PC-3 (cell line): ENCODE measurements around the gene DOC2A. TPM values are rescaled to one million over a fixed set of nuclear protein-coding genes. Genes with fewer than 3 reads are reported as not detected.
A peak's percentile ranks its signal among the peaks of the same experiment; 100 is the strongest.

ENCODE experiments used
- ATAC-seq: fragments of 200-7000 bp; cut with Tn5 transposase; 2 replicates; pipeline ENCODE4 v1.9.1; 2020; ENCODE audit warnings: mild to moderate bottlenecking, moderate library complexity
- BruUV-seq: library from RNA; stranded (reverse); fragments of 400-500 nt; replicated peaks from 2 replicates; lab custom pipeline; 2021; lab: Mats Ljungman, UMichigan
- CTCF ChIA-PET: fragments of 300-600 bp; sonication (Branson Sonifier 250); formaldehyde crosslinking; loops from one replicate; lab custom pipeline; 2022; ENCODE audit warnings: antibody characterized with exemption; lab: Charles Lee
- POLR2A ChIA-PET: fragments of 300-600 bp; sonication (Branson Sonifier 250); formaldehyde crosslinking; loops from one replicate; lab custom pipeline; 2022; ENCODE audit warnings: antibody characterized with exemption; ENCODE audit not compliant: unreplicated experiment; lab: Charles Lee
- DNase-seq: peaks from one replicate; pipeline ENCODE4 v3.0.0-alpha.2; 2015
- H2AFZ ChIP-seq: fragments of 300-600 bp; sonication (generic); 2 replicates; pipeline ENCODE4 v1.6.0; 2016; ENCODE audit warnings: antibody characterized with exemption, low read length
- H3F3A ChIP-seq: fragments of 300-600 bp; sonication (generic); one replicate; pipeline ENCODE4 v1.6.0; 2017; ENCODE audit warnings: antibody characterized with exemption, low read length, control low read depth, mild to moderate bottlenecking; ENCODE audit not compliant: unreplicated experiment
- H3K27ac ChIP-seq: fragments of 300-600 bp; sonication (generic); 2 replicates; pipeline ENCODE4 v1.5.1; 2016; ENCODE audit warnings: mild to moderate bottlenecking, low read length
- H3K27me3 ChIP-seq: fragments of 300-600 bp; sonication (generic); 2 replicates; pipeline ENCODE4 v1.6.1; 2016; ENCODE audit warnings: low read length, mixed read lengths
- H3K36me3 ChIP-seq: fragments of 300-600 bp; sonication (generic); 2 replicates; pipeline ENCODE4 v1.6.1; 2016; ENCODE audit warnings: low read depth, mixed run types, low read length, mixed read lengths
- H3K4me1 ChIP-seq: fragments of 300-600 bp; sonication (generic); 2 replicates; pipeline ENCODE4 v1.5.1; 2016; ENCODE audit warnings: low read length; ENCODE audit not compliant: insufficient read depth
- H3K4me2 ChIP-seq: fragments of 300-600 bp; sonication (generic); 2 replicates; pipeline ENCODE4 v1.6.0; 2016; ENCODE audit warnings: low read length
- H3K4me3 ChIP-seq: fragments of 300-600 bp; sonication (generic); 2 replicates; pipeline ENCODE4 v1.5.1; 2016; ENCODE audit warnings: mild to moderate bottlenecking, low read length, mixed read lengths
- H3K79me2 ChIP-seq: fragments of 300-600 bp; sonication (generic); 2 replicates; pipeline ENCODE4 v1.6.1; 2017; ENCODE audit warnings: low read length, mixed read lengths
- H3K9ac ChIP-seq: fragments of 300-600 bp; sonication (generic); 2 replicates; pipeline ENCODE4 v1.6.0; 2016; ENCODE audit warnings: mild to moderate bottlenecking, low read length
- H3K9me2 ChIP-seq: fragments of 300-600 bp; sonication (generic); replicated peaks from 2 replicates; pipeline ENCODE4 v1.6.1; 2016; ENCODE audit warnings: mixed run types, low read length, mixed read lengths
- H3K9me3 ChIP-seq: fragments of 300-600 bp; sonication (generic); 2 replicates; pipeline ENCODE4 v1.6.1; 2016; ENCODE audit warnings: low read length, mixed read lengths
- H4K20me1 ChIP-seq: fragments of 300-600 bp; sonication (generic); 2 replicates; pipeline ENCODE4 v1.6.1; 2016; ENCODE audit warnings: low read length, mixed read lengths
- EZH2 ChIP-seq: fragments of 300-600 bp; sonication (generic); IDR thresholded peaks from one replicate; pipeline ENCODE4 v1.6.1; 2017; ENCODE audit warnings: antibody characterized with exemption, mild to moderate bottlenecking, low read length; ENCODE audit not compliant: unreplicated experiment
- EZH2phosphoT487 ChIP-seq: fragments of 300-600 bp; sonication (generic); IDR thresholded peaks from 2 replicates; pipeline ENCODE4 v1.6.1; 2018; ENCODE audit warnings: mild to moderate bottlenecking, antibody characterized with exemption, low read length, borderline replicate concordance
- intact Hi-C: fragments of 100-400 bp; cut with micrococcal nuclease; formaldehyde crosslinking; loops from 2 replicates; pipeline ENCODE4 v1.9.0; 2023
- total RNA-seq: library from RNA; depleted of rRNA; stranded (reverse); fragments of >200 nt; gene quantifications from 2 replicates; pipeline ENCODE4 v1.2.3, GENCODE V29; 2014
- TF ChIP-seq, protein P1 (sequence below): fragments of 300-600 bp; sonication (generic); conservative IDR thresholded peaks from 2 replicates; pipeline ENCODE4 v1.5.1; 2017; ENCODE audit warnings: antibody characterized with exemption, low read depth, mild to moderate bottlenecking, low read length

Gene DOC2A
- total RNA-seq, 1 experiment from 2014 or later, result 4.6 TPM

- no peak for ATAC-seq
- intact Hi-C loops, result no loop called here
- H3K9ac ChIP-seq, result no peak overlapping the region
- H3K36me3 ChIP-seq, result no peaks in the 10 kb centered on the region
- H3K4me3 ChIP-seq, result no peak overlapping the region
- no peaks in the 10 kb centered on the region for H3K27me3 ChIP-seq
- no peak overlapping the region for H2AFZ ChIP-seq
- no peak overlapping the region for H3K4me2 ChIP-seq
- H3K9me2 ChIP-seq, result no peaks in the 10 kb centered on the region
- no peaks in the 10 kb centered on the region for H4K20me1 ChIP-seq
- TF ChIP-seq EZH2phosphoT487 (no peak), EZH2 (no peak)
- TF ChIP-seq, protein P1, sequence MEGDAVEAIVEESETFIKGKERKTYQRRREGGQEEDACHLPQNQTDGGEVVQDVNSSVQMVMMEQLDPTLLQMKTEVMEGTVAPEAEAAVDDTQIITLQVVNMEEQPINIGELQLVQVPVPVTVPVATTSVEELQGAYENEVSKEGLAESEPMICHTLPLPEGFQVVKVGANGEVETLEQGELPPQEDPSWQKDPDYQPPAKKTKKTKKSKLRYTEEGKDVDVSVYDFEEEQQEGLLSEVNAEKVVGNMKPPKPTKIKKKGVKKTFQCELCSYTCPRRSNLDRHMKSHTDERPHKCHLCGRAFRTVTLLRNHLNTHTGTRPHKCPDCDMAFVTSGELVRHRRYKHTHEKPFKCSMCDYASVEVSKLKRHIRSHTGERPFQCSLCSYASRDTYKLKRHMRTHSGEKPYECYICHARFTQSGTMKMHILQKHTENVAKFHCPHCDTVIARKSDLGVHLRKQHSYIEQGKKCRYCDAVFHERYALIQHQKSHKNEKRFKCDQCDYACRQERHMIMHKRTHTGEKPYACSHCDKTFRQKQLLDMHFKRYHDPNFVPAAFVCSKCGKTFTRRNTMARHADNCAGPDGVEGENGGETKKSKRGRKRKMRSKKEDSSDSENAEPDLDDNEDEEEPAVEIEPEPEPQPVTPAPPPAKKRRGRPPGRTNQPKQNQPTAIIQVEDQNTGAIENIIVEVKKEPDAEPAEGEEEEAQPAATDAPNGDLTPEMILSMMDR, result no peak
- DNase-seq, result no peak
- no TSS peak for BruUV-seq
- no peaks in the 10 kb centered on the region for H3K79me2 ChIP-seq
- ChIA-PET POLR2A (interaction anchor here (0.6 kb wide), 1 partner anchor 102 kb away, joined by 19 read pairs; no protein-coding TSS in a partner anchor), CTCF (interaction anchor here (0.7 to 1.0 kb wide), 2 partner anchors 25 to 405 kb away, joined by 3 to 6 read pairs; partner anchors contain the start of gene SEPHS2)
- H3K4me1 ChIP-seq, result no peaks in the 10 kb centered on the region
- H3K9me3 ChIP-seq, result no peaks in the 10 kb centered on the region
- H3K27ac ChIP-seq, result no peak overlapping the region
- no peaks in the 10 kb centered on the region for H3F3A ChIP-seq
Measured at GRCh38 chr16:30040221-30040620, 29.4 kb upstream of the DOC2A start.

GRCh38 chr16:30033270-30033669 is 22.4 kb upstream of the DOC2A start:
- Histone ChIP-seq H3K36me3 (no peaks in the 10 kb centered on the region; the same call in 1 of the 2 replicates), H3K4me3 (no peak overlapping the region), H3K4me1 (no peaks in the 10 kb centered on the region), H3K9me2 (no peaks in the 10 kb centered on the region), H3K4me2 (no peak overlapping the region), H2AFZ (no peak overlapping the region), H3K27ac (no peak overlapping the region), H3K9ac (no peak overlapping the region), H4K20me1 (no peaks in the 10 kb centered on the region), H3K79me2 (no peaks in the 10 kb centered on the region), H3K9me3 (no peaks in the 10 kb centered on the region), H3F3A (no peaks in the 10 kb centered on the region), H3K27me3 (no peaks in the 10 kb centered on the region)
- DNase-seq (no peak), ATAC-seq (no peak)
- TF ChIP-seq EZH2, result no peak
- TF ChIP-seq, protein P1, result no peak
- ChIA-PET POLR2A (no interaction called here), CTCF (no interaction called here)
- no TSS peak for BruUV-seq
- intact Hi-C loops, result no loop called here

DNA sequence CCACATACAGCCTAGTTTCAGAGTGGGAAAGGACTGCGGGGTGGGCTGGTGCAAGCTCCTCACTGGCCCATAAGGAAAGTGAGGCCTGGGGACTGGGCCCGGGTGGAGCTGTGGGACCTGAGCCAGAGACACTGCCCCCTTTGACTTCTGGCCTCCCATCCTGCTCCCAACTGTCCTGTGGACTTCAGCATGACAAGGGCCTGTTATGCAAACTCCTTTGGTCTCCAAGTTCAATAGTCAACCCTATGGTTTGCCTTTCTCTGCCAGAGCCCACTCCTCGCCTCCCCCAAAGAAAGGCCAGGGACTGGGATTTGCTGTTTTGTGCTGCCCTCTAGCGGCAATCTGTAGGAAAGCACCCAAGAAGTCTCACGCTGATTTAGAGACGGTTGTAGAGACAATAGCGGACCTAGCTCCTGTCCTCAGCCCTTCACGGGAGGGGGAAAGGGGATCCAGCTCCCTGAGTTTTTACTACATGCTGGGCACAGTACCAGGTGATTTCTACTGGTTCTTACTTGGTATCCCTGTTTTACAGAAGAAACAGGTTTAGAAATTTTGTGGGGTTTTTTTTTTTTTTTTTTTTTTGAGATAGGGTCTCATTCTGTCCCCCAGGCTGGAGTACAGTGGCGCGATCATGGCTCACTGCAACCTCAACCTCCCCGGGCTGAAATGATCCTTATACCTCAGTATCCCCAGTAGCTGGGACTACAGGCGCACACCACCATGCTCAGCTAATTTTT is 21.4 kb upstream of the DOC2A start:
- POLR2A ChIA-PET, result interaction anchor here (0.9 kb wide), 1 partner anchor 133 kb away, joined by 4 read pairs; the partner anchor contains the start of gene SEZ6L2
- Histone ChIP-seq H3K4me2 (no peak overlapping the region), H3K4me3 (no peak overlapping the region), H3K4me1 (no peaks in the 10 kb centered on the region), H3K27ac (no peak overlapping the region), H3K79me2 (no peaks in the 10 kb centered on the region), H3K9me3 (no peaks in the 10 kb centered on the region), H3K9ac (no peak overlapping the region), H3K36me3 (no peaks in the 10 kb centered on the region; the same call in 1 of the 2 replicates), H4K20me1 (no peaks in the 10 kb centered on the region), H3K9me2 (no peaks in the 10 kb centered on the region), H3F3A (no peaks in the 10 kb centered on the region), H3K27me3 (no peaks in the 10 kb centered on the region), H2AFZ (no peak overlapping the region)
- CTCF ChIA-PET, result interaction anchor here (0.6 to 1.0 kb wide), 5 partner anchors 12 to 363 kb away, joined by 3 to 17 read pairs (median 4); no protein-coding TSS in a partner anchor
- ATAC-seq (peak; percentile 69), DNase-seq (peak; percentile 74)
- intact Hi-C loops, result no loop called here
- TF ChIP-seq, protein P1, result peak; percentile 89
- no peak for TF ChIP-seq EZH2
- no peak for TF ChIP-seq EZH2phosphoT487
- BruUV-seq, result no TSS peak
